ENCODE results near the gene ATG10. TPM values are rescaled to one million over a fixed set of nuclear protein-coding genes. Genes with fewer than 3 reads are reported as not detected.

Gene ATG10
- total and polyA plus RNA-seq, 2 of the 13 experiments (the other 11 are each of a cell fraction or from before 2014, with no cell fraction given) = 2.0 to 5.7 TPM

DNA sequence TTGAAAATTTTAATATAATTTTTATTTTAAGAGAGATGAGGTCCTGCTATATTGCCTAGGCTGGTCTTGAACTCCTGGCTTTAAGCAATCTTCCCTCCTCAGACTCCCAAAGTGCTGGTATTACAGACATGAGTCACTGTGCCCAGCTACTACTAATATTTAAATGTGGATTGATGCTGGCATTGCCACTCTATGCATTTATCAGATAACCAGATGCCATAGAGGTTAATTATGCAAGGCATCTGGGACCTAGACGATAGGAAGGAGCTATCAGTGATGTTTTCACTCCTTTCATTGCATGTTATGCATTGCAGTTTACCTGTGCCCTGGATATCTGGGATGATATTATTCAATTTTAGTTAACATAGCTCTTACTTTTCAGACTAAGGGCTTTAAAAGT lies 179.4 kb downstream of the ATG10 start (continued):
- TF ChIP-seq ZNF256 (CRISPR knock-in tag; conservative IDR thresholded peaks at IDR 0.05) (no peak), ZNF292 (CRISPR knock-in tag; IDR thresholded peaks at IDR 0.05; ENCODE audit: borderline replicate concordance, low read depth) (no peak), ZNF547 (CRISPR knock-in tag; IDR thresholded peaks at IDR 0.05) (no peak), RARG (CRISPR knock-in tag; IDR thresholded peaks at IDR 0.05; ENCODE audit: low read depth) (no peak), NR2F2 (IDR thresholded peaks at IDR 0.05; ENCODE audit: borderline replicate concordance, low read depth) (no peak), ZSCAN22 (CRISPR knock-in tag; IDR thresholded peaks at IDR 0.05) (no peak)

DNA sequence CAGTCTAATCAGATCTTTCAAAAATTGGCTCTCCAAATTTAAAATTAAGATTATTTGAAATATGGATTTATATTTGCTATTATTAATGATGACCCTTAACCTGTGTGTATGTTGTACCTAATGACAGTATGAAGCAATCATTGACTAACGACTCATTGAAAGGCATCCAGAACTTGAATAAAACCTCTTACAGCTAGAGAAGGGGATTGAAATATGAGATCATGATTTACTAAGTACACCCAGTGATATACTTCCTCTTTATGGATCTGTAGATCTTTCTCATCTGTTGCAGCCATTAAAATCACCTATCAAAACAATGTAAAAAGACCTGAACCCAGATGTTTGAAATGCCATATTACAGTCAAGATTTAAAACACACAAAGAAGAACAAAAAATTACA lies 179.8 kb downstream of the ATG10 start:
- Histone ChIP-seq H4K20me1 (ENCODE audit: insufficient read depth, low read length) (no peaks in the 10 kb centered on the region), H3K79me2 (ENCODE audit: insufficient read depth, low read length) (no peaks in the 10 kb centered on the region), H3K9ac (ENCODE audit: insufficient read depth, low read depth, low read length) (no peak overlapping the region), H3K4me2 (ENCODE audit: low read depth, low read length) (no peak overlapping the region), H3K4me1 (ENCODE audit: insufficient read depth, low read length) (no peaks in the 10 kb centered on the region), H3K27ac (ENCODE audit: extremely low read length, insufficient read depth, low read length) (no peak overlapping the region), H2AFZ (ENCODE audit: low read length) (no peak overlapping the region), H3K27me3 (ENCODE audit: control insufficient read depth in 1 of 2, insufficient read depth in 2 of 2, low read length in 2 of 2) (no peaks in the 10 kb centered on the region; a peak in 1 of 5 replicates), H3K4me3 (replicated peaks in 1 of 3; ENCODE audit: insufficient read depth in 1 of 3, low read depth in 2 of 3, low read length in 3 of 3) (no peak overlapping the region), H3K36me3 (replicated peaks in 1 of 2; ENCODE audit: control insufficient read depth in 1 of 2, insufficient read depth in 2 of 2, low read length in 2 of 2) (no peaks in the 10 kb centered on the region), H3K9me3 (ENCODE audit: low read length) (no peaks in the 10 kb centered on the region)
- ChIA-PET CTCF (ENCODE audit: low intra/inter-chr PET ratio, low total read pairs) (no interaction called here), POLR2A (no interaction called here)
- BruUV-seq (replicated peaks) = no TSS peak
- FAIRE-seq (no peak), DNase-seq (ENCODE audit: low spot score) (no peak), ATAC-seq (no peak)
- WGBS (ENCODE audit: low lambda C conversion rate) = 78% methylated on average over 1 of the region's 1 CpG
- TF ChIP-seq TCF7 (IDR thresholded peaks at IDR 0.05; ENCODE audit: low read depth) (no peak), CEBPB (IDR thresholded peaks at IDR 0.05; ENCODE audit: borderline replicate concordance, low read depth, low read length) (0 out of 2 replicates have a peak, but pooled peaks have one; percentile 7)
- intact Hi-C loops (cut with micrococcal nuclease; ENCODE audit: unreplicated experiment) = no loop called here
- in situ Hi-C loops (cut with HindIII; ENCODE audit: extremely low pct_ligation_motif_present, low pct_unique_long_range_greater_than_20kb) = no loop called here

DNA sequence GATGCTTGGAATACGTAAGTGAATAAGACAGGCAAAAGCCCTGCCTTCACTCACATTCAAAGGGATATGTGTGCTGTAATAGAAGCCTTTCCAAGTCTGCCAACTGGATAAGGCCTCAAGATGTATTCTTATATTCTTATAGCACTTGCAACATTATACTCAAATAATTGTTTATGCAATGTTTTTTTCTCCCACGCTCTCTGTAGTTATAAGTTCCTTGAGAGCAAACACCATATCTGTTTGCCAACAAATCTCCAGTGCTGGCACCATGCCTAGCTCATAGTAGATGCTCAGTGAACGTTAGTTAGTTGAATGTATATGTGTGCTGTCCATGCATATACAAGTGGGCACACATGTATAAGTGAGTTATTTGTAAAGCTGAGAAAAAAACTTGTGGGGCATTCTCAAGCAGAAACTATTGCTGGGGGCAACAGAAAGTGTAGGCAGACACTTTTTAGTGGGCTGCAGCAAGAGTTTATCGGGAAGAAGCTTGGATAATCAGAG lies 181.2 kb downstream of the ATG10 start:
- H3K27ac ChIP-seq (ENCODE audit: extremely low read length, insufficient read depth, low read length) = no peak overlapping the region
- intact Hi-C loops (cut with micrococcal nuclease; ENCODE audit: unreplicated experiment) (no loop called here), in situ Hi-C loops (cut with HindIII; ENCODE audit: extremely low pct_ligation_motif_present, low pct_unique_long_range_greater_than_20kb) (no loop called here)
- FAIRE-seq (no peak), ATAC-seq (no peak), DNase-seq (ENCODE audit: low spot score) (no peak)
- H4K20me1 ChIP-seq (ENCODE audit: insufficient read depth, low read length) = no peaks in the 10 kb centered on the region
- no peak overlapping the region for H3K4me3 ChIP-seq (replicated peaks in 1 of 3; ENCODE audit: insufficient read depth in 1 of 3, low read depth in 2 of 3, low read length in 3 of 3)
- H3K4me2 ChIP-seq (ENCODE audit: low read depth, low read length) = no peak overlapping the region
- H3K27me3 ChIP-seq (ENCODE audit: control insufficient read depth in 1 of 2, insufficient read depth in 2 of 2, low read length in 2 of 2) = no peaks in the 10 kb centered on the region; a peak in 1 of 5 replicates
- 67% methylated on average over 4 of the region's 4 CpGs for WGBS (ENCODE audit: low lambda C conversion rate)
- no peaks in the 10 kb centered on the region for H3K79me2 ChIP-seq (ENCODE audit: insufficient read depth, low read length)
- H3K9me3 ChIP-seq (ENCODE audit: low read length) = no peaks in the 10 kb centered on the region
- ChIA-PET POLR2A (no interaction called here), CTCF (ENCODE audit: low intra/inter-chr PET ratio, low total read pairs) (no interaction called here)
- no peak overlapping the region for H2AFZ ChIP-seq (ENCODE audit: low read length)
- H3K9ac ChIP-seq (ENCODE audit: insufficient read depth, low read depth, low read length) = no peak overlapping the region
- no TSS peak for BruUV-seq (replicated peaks)
- H3K4me1 ChIP-seq (ENCODE audit: insufficient read depth, low read length) = no peaks in the 10 kb centered on the region
- H3K36me3 ChIP-seq (replicated peaks in 1 of 2; ENCODE audit: control insufficient read depth in 1 of 2, insufficient read depth in 2 of 2, low read length in 2 of 2) = no peaks in the 10 kb centered on the region
- TF ChIP-seq CREM (IDR thresholded peaks at IDR 0.05) = no peak
- no peak for TF ChIP-seq CREM (CRISPR knock-in tag; IDR thresholded peaks at IDR 0.05)
- no peak for TF ChIP-seq HNRNPLL (IDR thresholded peaks at IDR 0.05; ENCODE audit: low read depth, low read length, poor library complexity, severe bottlenecking)
- TF ChIP-seq SYNCRIP (IDR thresholded peaks at IDR 0.05; ENCODE audit: insufficient read depth, low read depth, low read length) = no peak
- TF ChIP-seq TBX3 (IDR thresholded peaks at IDR 0.05; ENCODE audit: borderline replicate concordance) = no peak
- TF ChIP-seq, protein P1, sequence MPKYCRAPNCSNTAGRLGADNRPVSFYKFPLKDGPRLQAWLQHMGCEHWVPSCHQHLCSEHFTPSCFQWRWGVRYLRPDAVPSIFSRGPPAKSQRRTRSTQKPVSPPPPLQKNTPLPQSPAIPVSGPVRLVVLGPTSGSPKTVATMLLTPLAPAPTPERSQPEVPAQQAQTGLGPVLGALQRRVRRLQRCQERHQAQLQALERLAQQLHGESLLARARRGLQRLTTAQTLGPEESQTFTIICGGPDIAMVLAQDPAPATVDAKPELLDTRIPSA (CRISPR knock-in tag; IDR thresholded peaks at IDR 0.05; ENCODE audit: borderline replicate concordance) = no peak
- no peak for TF ChIP-seq MYNN (CRISPR knock-in tag; IDR thresholded peaks at IDR 0.05; ENCODE audit: low read depth)
- no peak for TF ChIP-seq NFE2L2 (IDR thresholded peaks at IDR 0.05; ENCODE audit: low read length)
- no peak for TF ChIP-seq ZFAT (CRISPR knock-in tag; conservative IDR thresholded peaks at IDR 0.05)
- TF ChIP-seq PRMT3 (CRISPR knock-in tag; IDR thresholded peaks at IDR 0.05; ENCODE audit: borderline replicate concordance, low read depth) = no peak
